ENCODE data around the gene TPPP2. TPM values are rescaled to one million over a fixed set of nuclear protein-coding genes. Genes with fewer than 3 reads are reported as not detected.
"Not testable (repeated sequence)": the region's sequence is repeated elsewhere in the genome, so short reads cannot be mapped to it uniquely, and the experiment has no call there.

The TPPP2 gene
- total RNA-seq, 1 experiment from 2014 or later, result not detected

DNA sequence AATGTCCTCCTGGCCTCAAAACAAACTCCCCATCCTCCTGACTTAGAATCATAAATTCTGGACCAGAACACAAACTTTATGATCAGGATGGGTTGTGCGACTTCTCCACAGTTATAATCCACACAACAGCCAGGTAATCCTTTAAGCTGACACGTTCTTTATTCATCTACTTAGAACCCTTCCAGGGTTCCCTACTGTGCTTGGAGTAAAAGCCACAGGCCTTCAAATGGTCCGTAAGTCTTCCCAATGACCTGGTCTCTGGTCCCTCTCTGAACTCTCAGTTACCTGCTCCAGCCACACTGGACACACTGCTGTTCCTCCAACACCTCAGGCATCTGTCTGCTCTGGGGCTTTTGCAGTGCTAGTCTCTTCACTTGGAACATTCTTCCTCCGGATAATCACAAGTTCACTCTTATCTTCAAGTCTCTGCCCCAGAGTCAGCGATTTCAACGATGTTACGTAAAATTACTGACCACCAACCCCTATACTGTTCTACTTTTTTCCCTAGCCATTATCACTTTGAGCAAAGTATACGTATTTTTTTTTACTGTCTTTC lies 10.4 kb downstream of the TPPP2 start:
- Histone ChIP-seq H3K4me1 (ENCODE audit: insufficient read depth, low read length, poor library complexity, severe bottlenecking) (no peaks in the 10 kb centered on the region), H3K9me3 (ENCODE audit: low read depth, low read length, poor library complexity, severe bottlenecking) (no peaks in the 10 kb centered on the region), H3K4me3 (ENCODE audit: low read depth, low read length, poor library complexity, severe bottlenecking) (no peak overlapping the region), H3K36me3 (ENCODE audit: insufficient read depth, low read length, poor library complexity, severe bottlenecking) (no peaks in the 10 kb centered on the region), H3K27me3 (replicated peaks; ENCODE audit: insufficient read depth, low read depth, low read length, poor library complexity) (no peaks in the 10 kb centered on the region), H3K27ac (ENCODE audit: low read depth, low read length, poor library complexity, severe bottlenecking) (no peak overlapping the region)
- intact Hi-C loops (cut with micrococcal nuclease; ENCODE audit: unreplicated experiment), result loop anchor here (1.0 kb wide), 1 partner anchor 26 kb away; no protein-coding TSS in a partner anchor
- no TSS peak for BruUV-seq (replicated peaks)
- TF ChIP-seq, protein P1, sequence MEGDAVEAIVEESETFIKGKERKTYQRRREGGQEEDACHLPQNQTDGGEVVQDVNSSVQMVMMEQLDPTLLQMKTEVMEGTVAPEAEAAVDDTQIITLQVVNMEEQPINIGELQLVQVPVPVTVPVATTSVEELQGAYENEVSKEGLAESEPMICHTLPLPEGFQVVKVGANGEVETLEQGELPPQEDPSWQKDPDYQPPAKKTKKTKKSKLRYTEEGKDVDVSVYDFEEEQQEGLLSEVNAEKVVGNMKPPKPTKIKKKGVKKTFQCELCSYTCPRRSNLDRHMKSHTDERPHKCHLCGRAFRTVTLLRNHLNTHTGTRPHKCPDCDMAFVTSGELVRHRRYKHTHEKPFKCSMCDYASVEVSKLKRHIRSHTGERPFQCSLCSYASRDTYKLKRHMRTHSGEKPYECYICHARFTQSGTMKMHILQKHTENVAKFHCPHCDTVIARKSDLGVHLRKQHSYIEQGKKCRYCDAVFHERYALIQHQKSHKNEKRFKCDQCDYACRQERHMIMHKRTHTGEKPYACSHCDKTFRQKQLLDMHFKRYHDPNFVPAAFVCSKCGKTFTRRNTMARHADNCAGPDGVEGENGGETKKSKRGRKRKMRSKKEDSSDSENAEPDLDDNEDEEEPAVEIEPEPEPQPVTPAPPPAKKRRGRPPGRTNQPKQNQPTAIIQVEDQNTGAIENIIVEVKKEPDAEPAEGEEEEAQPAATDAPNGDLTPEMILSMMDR (conservative IDR thresholded peaks at IDR 0.05; ENCODE audit: low read depth, low read length), result no peak
- no peak for TF ChIP-seq EZH2 (IDR thresholded peaks at IDR 0.05; ENCODE audit: borderline replicate concordance, low read depth, low read length, poor library complexity, severe bottlenecking)
- ChIA-PET POLR2A (ENCODE audit: low non-redundant PET) (no interaction called here), CTCF (interaction anchor here (0.9 to 2.0 kb wide), 4 partner anchors 25 to 282 kb away, joined by 3 to 44 read pairs (median 4); no protein-coding TSS in a partner anchor)
- DNase-seq (ENCODE audit: low spot score), result no peak

DNA sequence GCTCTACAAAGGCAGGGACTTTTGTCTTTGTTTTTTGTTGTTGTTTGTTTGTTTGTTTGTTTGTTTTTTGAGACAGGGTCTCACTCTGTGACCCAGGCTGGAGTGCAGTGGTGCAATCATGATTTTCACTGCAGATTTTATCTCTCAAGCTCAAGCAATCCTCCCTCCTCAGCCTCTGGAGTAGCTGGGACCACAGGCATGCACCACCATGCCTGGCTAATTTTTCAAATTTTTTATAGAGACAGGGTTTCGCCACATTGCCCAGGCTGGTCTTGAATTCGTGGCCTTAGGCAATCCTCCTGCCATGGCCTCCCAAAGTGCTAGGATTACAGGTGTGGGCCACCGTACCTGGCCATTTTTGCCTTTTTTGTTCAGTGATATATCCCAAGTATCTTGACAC lies 10.9 kb downstream of the TPPP2 start:
- DNase-seq (ENCODE audit: low spot score); H3K36me3 ChIP-seq (ENCODE audit: insufficient read depth, low read length, poor library complexity, severe bottlenecking); H3K4me3 ChIP-seq (ENCODE audit: low read depth, low read length, poor library complexity, severe bottlenecking); H3K27me3 ChIP-seq (replicated peaks; ENCODE audit: insufficient read depth, low read depth, low read length, poor library complexity); POLR2A ChIA-PET (ENCODE audit: low non-redundant PET); H3K27ac ChIP-seq (ENCODE audit: low read depth, low read length, poor library complexity, severe bottlenecking); H3K9me3 ChIP-seq (ENCODE audit: low read depth, low read length, poor library complexity, severe bottlenecking); BruUV-seq (replicated peaks); H3K4me1 ChIP-seq (ENCODE audit: insufficient read depth, low read length, poor library complexity, severe bottlenecking): not testable (repeated sequence)
- CTCF ChIA-PET, result interaction anchor here (0.9 to 2.0 kb wide), 3 partner anchors 26 to 36 kb away, joined by 3 to 44 read pairs (median 4); no protein-coding TSS in a partner anchor
- intact Hi-C loops (cut with micrococcal nuclease; ENCODE audit: unreplicated experiment), result loop anchor here (1.0 kb wide), 1 partner anchor 27 kb away; no protein-coding TSS in a partner anchor

DNA sequence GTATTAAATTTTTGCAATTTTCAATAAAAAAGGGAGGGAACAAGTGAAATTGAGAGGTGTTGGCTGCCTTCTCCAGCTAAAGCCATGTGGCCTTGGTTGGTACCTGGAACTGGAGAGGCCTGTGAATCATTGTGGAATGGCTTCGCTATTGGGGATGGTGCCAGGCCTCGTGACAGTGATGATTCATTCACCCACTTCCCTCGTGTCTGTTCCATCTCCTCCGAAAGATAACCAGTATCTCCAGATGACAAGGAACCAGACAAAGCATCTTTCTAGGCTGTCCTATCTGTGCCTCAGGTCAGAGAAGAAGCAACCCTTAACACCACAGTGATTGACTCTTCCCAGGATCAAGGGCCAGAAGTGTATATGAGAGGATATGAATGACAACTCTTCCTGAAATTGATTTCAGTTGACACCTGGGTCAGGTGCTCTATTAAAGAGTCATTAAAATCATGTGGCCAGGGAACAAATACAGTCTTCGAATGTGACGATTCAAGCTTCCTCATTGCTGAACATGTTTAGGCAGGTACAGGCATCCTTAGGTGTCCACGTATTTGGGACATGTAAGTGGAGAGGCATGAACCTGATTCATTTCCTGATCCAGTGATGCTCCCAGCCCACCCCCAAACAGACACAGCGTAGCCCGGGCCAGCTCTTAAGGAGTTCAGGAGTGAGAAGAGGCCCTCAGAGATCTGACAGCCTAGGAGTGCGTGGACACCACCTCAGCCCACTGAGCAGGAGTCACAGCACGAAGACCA lies 11.8 kb downstream of the TPPP2 start, which contains the start of gene RNASE7:
Gene RNASE7 (plus strand): TSS at position 687 of the 758 bp plus-strand sequence. CDS start 631 bp downstream, outside the sequence.
- intact Hi-C loops (cut with micrococcal nuclease; ENCODE audit: unreplicated experiment), result no loop called here
- no peaks in the 10 kb centered on the region for H3K9me3 ChIP-seq (ENCODE audit: low read depth, low read length, poor library complexity, severe bottlenecking)
- H3K36me3 ChIP-seq (ENCODE audit: insufficient read depth, low read length, poor library complexity, severe bottlenecking), result no peaks in the 10 kb centered on the region
- no peak for TF ChIP-seq EZH2 (IDR thresholded peaks at IDR 0.05; ENCODE audit: borderline replicate concordance, low read depth, low read length, poor library complexity, severe bottlenecking)
- TF ChIP-seq, protein P1 (conservative IDR thresholded peaks at IDR 0.05; ENCODE audit: low read depth, low read length), result no peak
- H3K4me1 ChIP-seq (ENCODE audit: insufficient read depth, low read length, poor library complexity, severe bottlenecking), result no peaks in the 10 kb centered on the region
- no peak within 1 kb of the TSS for H3K27ac ChIP-seq (ENCODE audit: low read depth, low read length, poor library complexity, severe bottlenecking)
- no TSS peak for BruUV-seq (replicated peaks)
- no peaks in the 10 kb centered on the region for H3K27me3 ChIP-seq (replicated peaks; ENCODE audit: insufficient read depth, low read depth, low read length, poor library complexity)
- POLR2A ChIA-PET (ENCODE audit: low non-redundant PET), result no interaction called here
- CTCF ChIA-PET, result no interaction called here
- H3K4me3 ChIP-seq (ENCODE audit: low read depth, low read length, poor library complexity, severe bottlenecking), result no peak within 1 kb of the TSS
- DNase-seq (ENCODE audit: low spot score), result no peak
